C4-2B (cell line): Measurements from ENCODE around the gene CS.

Experiments used
- CTCF ChIP-seq: fragments of 450-650 bp; conservative IDR thresholded peaks from 2 replicates; pipeline ENCODE4 v1.5.1; 2017; ENCODE audit warnings: mild to moderate bottlenecking
- ZFX ChIP-seq: fragments of 450-650 bp; IDR thresholded peaks from 2 replicates; pipeline ENCODE4 v1.6.1; 2017

GRCh38 chr12:56317675-56318074 is 17.5 kb upstream of the CS start:
- no peak for TF ChIP-seq CTCF
- TF ChIP-seq ZFX = no peak
